GM18868 (cell line): ENCODE data around the gene PRICKLE1.

Experiments used
- ATAC-seq: cut with Tn5 transposase; IDR thresholded peaks from one replicate; pipeline ENCODE4 v1.9.1; 2021; ENCODE audit warnings: mild to moderate bottlenecking, moderate library complexity; ENCODE audit not compliant: unreplicated experiment

The PRICKLE1 gene

DNA sequence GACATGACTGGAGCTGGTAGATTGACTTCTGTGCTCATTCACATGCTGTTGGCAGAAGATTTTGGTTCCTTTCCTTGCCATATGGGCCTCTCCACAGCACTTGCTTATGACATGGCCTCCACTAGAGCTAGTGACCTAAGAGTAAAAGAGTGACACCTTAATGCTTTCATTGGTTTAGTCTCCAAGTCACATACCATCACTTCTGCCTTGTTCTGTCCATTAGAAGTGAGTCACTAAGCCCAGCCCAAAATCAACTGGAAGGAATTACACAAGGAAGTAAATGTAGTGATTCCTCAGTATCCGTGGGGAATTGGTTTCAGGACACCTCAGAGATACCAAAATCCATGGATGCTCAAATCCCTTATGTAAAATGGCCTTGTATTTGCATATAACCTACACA is 182.2 kb downstream of the PRICKLE1 start:
- no peak for ATAC-seq
